Gastroesophageal sphincter (tissue), 3 donors: Measurements from ENCODE around the gene SAMD9L.

ENCODE experiments used
- CTCF ChIP-seq, 4 experiments: fragments of 200-600 bp in 2 of 4; fragments of 450-650 bp in 2 of 4; sonication (generic) in 1 of 4; IDR thresholded peaks; one replicate each; pipeline ENCODE4 v1.5.1; 2017 to 2019; ENCODE audit warnings: antibody characterized with exemption in 4 of 4, mild to moderate bottlenecking in 2 of 4, moderate library complexity in 2 of 4
- EP300 ChIP-seq: sonication (generic); formaldehyde crosslinking; IDR thresholded peaks from one replicate; pipeline ENCODE4 v1.6.1; 2017; ENCODE audit warnings: antibody characterized with exemption, mild to moderate bottlenecking
- POLR2A ChIP-seq, 2 donors: fragments of 450-650 bp; IDR thresholded peaks; one replicate each; pipeline ENCODE4 v1.6.1; 2017; ENCODE audit warnings: antibody characterized with exemption in 2 of 2, mild to moderate bottlenecking in 2 of 2, moderate library complexity in 1 of 2
- POLR2AphosphoS5 ChIP-seq: sonication (generic); formaldehyde crosslinking; IDR thresholded peaks from one replicate; pipeline ENCODE4 v1.6.1; 2017; ENCODE audit warnings: antibody characterized with exemption

DNA sequence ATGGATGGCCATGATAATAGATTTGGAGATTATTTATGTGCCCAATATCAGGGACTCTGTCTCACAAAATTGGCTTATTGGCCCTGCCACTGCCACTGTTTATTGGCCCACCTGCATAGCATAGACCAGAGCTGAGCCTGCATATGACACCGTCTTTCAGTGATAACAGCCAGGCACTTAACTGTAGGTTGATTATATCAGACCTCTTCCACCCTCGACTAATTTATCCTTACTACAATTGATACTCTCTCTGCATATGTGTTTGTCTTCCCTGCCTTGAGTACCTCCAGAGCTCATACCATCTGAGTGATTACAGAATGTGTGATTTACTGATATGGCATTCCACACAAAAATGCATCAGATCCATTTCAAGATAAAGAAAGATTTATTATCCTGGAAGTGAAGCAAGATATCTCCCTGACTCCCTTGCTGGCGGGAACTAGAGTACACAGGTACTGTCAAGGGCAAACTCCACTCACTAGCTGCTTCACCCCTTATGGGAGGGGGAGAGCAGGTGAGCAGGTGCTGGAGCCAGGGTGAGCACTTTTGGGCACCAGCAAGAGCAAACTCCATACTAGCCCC, 13.1 kb upstream of the SAMD9L start:
- no peak for TF ChIP-seq CTCF (IDR thresholded peaks at IDR 0.05)
- no peak for TF ChIP-seq POLR2A (IDR thresholded peaks at IDR 0.05)
- no peak for TF ChIP-seq POLR2AphosphoS5
- TF ChIP-seq EP300 = no peak
